B cell (primary cell): Measurements from ENCODE around the gene TNRC6B. TPM values are rescaled to one million over a fixed set of nuclear protein-coding genes. Genes with fewer than 3 reads are reported as not detected.

Experiments used
- ATAC-seq: fragments of 200-7000 bp; cut with Tn5 transposase; one replicate; pipeline ENCODE4 v1.10.0; 2021; ENCODE audit warnings: low read depth, mild to moderate bottlenecking, moderate number of reproducible peaks, moderate library complexity
- CTCF ChIA-PET: fragments of 350-600 bp; sonication (Branson Sonifier 250); formaldehyde crosslinking; loops from one replicate; lab custom pipeline; 2021; ENCODE audit warnings: antibody characterized with exemption, inconsistent platforms; lab: Charles Lee
- POLR2A ChIA-PET: fragments of 350-600 bp; sonication (Branson Sonifier 250); formaldehyde crosslinking; loops from one replicate; lab custom pipeline; 2021; ENCODE audit warnings: antibody characterized with exemption; lab: Charles Lee
- DNase-seq: peaks from one replicate; pipeline ENCODE4 v3.0.0; 2013
- H2AFZ ChIP-seq: 2 replicates; pipeline ENCODE4 v1.6.1; 2012; ENCODE audit warnings: mild to moderate bottlenecking, low read depth, low read length; ENCODE audit not compliant: insufficient read depth, poor library complexity, severe bottlenecking
- H3K27ac ChIP-seq, 2 donors: 1 replicate in 1 of 2; 2 replicates in 1 of 2; pipeline ENCODE4 v1.5.1; 2012 to 2013; ENCODE audit warnings: low read length in 2 of 2, mild to moderate bottlenecking in 2 of 2, moderate library complexity in 1 of 2
- H3K27me3 ChIP-seq, 4 experiments: fragments of 200-600 bp in 1 of 4; sonication (generic) in 1 of 4; replicated peaks in 1 of 4; 1 replicate in 2 of 4; 2 replicates in 2 of 4; pipeline versions ENCODE4 v1.6.1 to v1.7.0; 2013 to 2016; ENCODE audit warnings: low read length in 3 of 4, mild to moderate bottlenecking in 2 of 4, mixed read lengths in 1 of 4, moderate library complexity in 1 of 4; ENCODE audit not compliant: insufficient read depth in 4 of 4, control insufficient read depth in 3 of 4; ENCODE audit errors: control extremely low read depth in 1 of 4
- H3K36me3 ChIP-seq, 2 experiments: replicated peaks in 1 of 2; 1 replicate in 1 of 2; 2 replicates in 1 of 2; pipeline versions ENCODE4 v1.6.1 to v1.7.1; 2013; ENCODE audit warnings: low read length in 1 of 2; ENCODE audit not compliant: insufficient read depth in 2 of 2, control insufficient read depth in 1 of 2; ENCODE audit errors: control extremely low read depth in 1 of 2, extremely low read depth in 1 of 2
- H3K4me1 ChIP-seq, 2 donors: fragments of 200-600 bp in 1 of 2; sonication (generic) in 1 of 2; 1 replicate in 1 of 2; 2 replicates in 1 of 2; pipeline versions ENCODE4 v1.5.1 to v1.6.1; 2013 to 2017; ENCODE audit warnings: low read length in 2 of 2; ENCODE audit not compliant: control insufficient read depth in 2 of 2, insufficient read depth in 2 of 2
- H3K4me2 ChIP-seq: replicated peaks from 2 replicates; pipeline ENCODE3; 2012; ENCODE audit warnings: mild to moderate bottlenecking, low read depth, low read length; ENCODE audit not compliant: poor library complexity, severe bottlenecking
- H3K4me3 ChIP-seq, 5 experiments: fragments of 200-600 bp in 1 of 5; sonication (generic) in 1 of 5; 1 replicate in 3 of 5; 2 replicates in 2 of 5; pipeline versions ENCODE4 v1.5.1 to v1.7.0; 2011 to 2016; ENCODE audit warnings: low read length in 4 of 5, mild to moderate bottlenecking in 4 of 5, low read depth in 2 of 5, control low read depth in 1 of 5, moderate library complexity in 1 of 5; ENCODE audit not compliant: insufficient read depth in 1 of 5; ENCODE audit errors: control extremely low read depth in 1 of 5, extremely low read depth in 1 of 5
- H3K79me2 ChIP-seq: fragments of 200-600 bp; sonication (generic); one replicate; pipeline ENCODE4 v1.6.0; 2016; ENCODE audit warnings: low read length; ENCODE audit not compliant: control insufficient read depth, insufficient read depth
- H3K9ac ChIP-seq: fragments of 200-600 bp; sonication (generic); 2 replicates; pipeline ENCODE4 v1.6.1; 2017; ENCODE audit warnings: mild to moderate bottlenecking, low read length, moderate library complexity
- H3K9me3 ChIP-seq, 3 donors: one replicate each; pipeline versions ENCODE4 v1.6.1 to v1.7.1; 2013; ENCODE audit warnings: low read length in 2 of 3; ENCODE audit not compliant: control insufficient read depth in 2 of 3, insufficient read depth in 1 of 3; ENCODE audit errors: control extremely low read depth in 1 of 3
- H4K20me1 ChIP-seq: 2 replicates; pipeline ENCODE4 v1.6.0; 2012; ENCODE audit warnings: mild to moderate bottlenecking, low read length; ENCODE audit not compliant: insufficient read depth, control insufficient read depth, poor library complexity, severe bottlenecking
- H3K27ac Mint-ChIP-seq: one replicate; pipeline ENCODE4 v1.8.0; 2021; ENCODE audit warnings: mixed read lengths
- H3K27me3 Mint-ChIP-seq: one replicate; pipeline ENCODE4 v1.8.0; 2021; ENCODE audit warnings: mixed read lengths
- H3K4me1 Mint-ChIP-seq: one replicate; pipeline ENCODE4 v1.8.0; 2021; ENCODE audit warnings: mixed read lengths
- H3K4me3 Mint-ChIP-seq: one replicate; pipeline ENCODE4 v1.8.0; 2021; ENCODE audit warnings: mixed read lengths
- H3K9me3 Mint-ChIP-seq: one replicate; pipeline ENCODE4 v1.8.0; 2022; ENCODE audit warnings: mixed read lengths; ENCODE audit not compliant: insufficient read depth
- EZH2 ChIP-seq: IDR thresholded peaks from 2 replicates; pipeline ENCODE4 v1.6.1; 2012; ENCODE audit warnings: borderline replicate concordance, low read depth, mild to moderate bottlenecking, moderate library complexity, low read length; ENCODE audit not compliant: insufficient read depth, poor library complexity, severe bottlenecking
- WGBS: methylation state at CpG from one replicate; pipeline ENCODE4 v1.1.5; 2013; ENCODE audit warnings: missing lambda C conversion rate; ENCODE audit not compliant: insufficient coverage; 5-methylcytosine and 5-hydroxymethylcytosine counted together
- intact Hi-C: fragments of 100-400 bp; cut with micrococcal nuclease; formaldehyde crosslinking; loops from one replicate; pipeline ENCODE4 v1.10.0; 2022
- polyA plus RNA-seq: library from polyadenylated mRNA; depleted of rRNA; stranded (reverse); fragments of >200 nt; gene quantifications from 2 replicates; pipeline ENCODE4 v1.2.3, GENCODE V29; 2012
- total RNA-seq, 2 donors: library from RNA; stranded (reverse); fragments of 120-200 nt in 1 of 2; gene quantifications; 1 replicate in 1 of 2; 2 replicates in 1 of 2; pipeline versions ENCODE4 v1.2.3 to v1.2.4, GENCODE V29; 2013 to 2022
- TF ChIP-seq, protein P1 (sequence below): fragments of 200-600 bp; IDR thresholded peaks from one replicate; pipeline ENCODE4 v1.8.0; 2022; ENCODE audit warnings: antibody characterized with exemption, mild to moderate bottlenecking

The TNRC6B gene
- total and polyA plus RNA-seq, 2 donors (not counting 1 experiment from before 2014, with no cell fraction given): 28.8 to 210 TPM

DNA sequence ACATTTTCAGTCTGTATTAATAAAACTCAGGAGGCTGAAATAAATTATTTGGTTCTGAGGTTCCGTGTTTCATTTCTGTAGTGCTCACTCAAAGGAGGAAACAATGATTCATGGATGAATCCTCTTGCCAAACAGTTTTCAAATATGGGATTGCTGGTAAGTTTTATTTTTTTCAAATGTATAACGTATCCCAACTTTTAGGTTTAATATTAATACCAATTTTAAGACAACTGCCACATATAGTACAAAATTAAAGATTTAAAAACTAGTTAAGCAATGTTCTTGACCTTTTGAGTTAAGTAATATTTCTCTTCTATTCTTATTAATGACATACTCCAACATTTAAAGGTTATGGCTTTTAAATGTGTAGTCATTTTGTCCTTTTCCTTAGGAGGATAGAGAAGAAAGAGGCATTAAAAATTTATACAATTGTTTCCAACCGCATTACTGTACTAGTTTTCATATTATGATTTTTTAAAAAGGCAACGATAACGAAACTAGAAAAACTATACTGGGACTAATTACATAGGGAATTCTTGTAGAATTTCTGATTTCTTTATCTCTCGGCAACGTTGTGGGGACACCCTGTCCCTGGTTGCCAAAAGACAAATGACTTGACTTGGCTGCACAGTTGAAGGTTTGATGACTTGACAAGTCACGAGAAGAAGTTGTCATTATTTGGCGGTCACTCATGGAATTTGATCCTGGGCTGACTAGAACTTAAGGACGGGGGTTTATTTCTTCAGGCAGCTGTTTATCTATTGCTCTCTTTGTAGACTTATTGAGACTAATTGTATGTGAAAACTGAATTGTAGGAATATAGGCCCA, 99.5 kb downstream of the TNRC6B start:
- peaks cover 11 to 80% of the 10 kb centered on the region in 2 experiments for H3K36me3 ChIP-seq
- H3K27ac Mint-ChIP-seq: peak overlapping the region; percentile 38
- H3K27me3 Mint-ChIP-seq: no peaks in the 10 kb centered on the region
- H3K9me3 Mint-ChIP-seq: no peaks in the 10 kb centered on the region
- H2AFZ ChIP-seq: no peak overlapping the region
- ATAC-seq: no peak
- intact Hi-C loops: no loop called here
- peak overlapping the region; percentile 66 for H3K4me2 ChIP-seq
- H3K9ac ChIP-seq: no peak overlapping the region
- 92% methylated on average over 3 of the region's 10 CpGs for WGBS
- H3K79me2 ChIP-seq: peaks cover 34% of the 10 kb centered on the region
- H3K9me3 ChIP-seq: no peaks in the 10 kb centered on the region
- H3K27ac ChIP-seq: peak overlapping the region; percentile 35 to 82
- H3K4me1 ChIP-seq: peaks cover 7 to 9% of the 10 kb centered on the region in 2 donors
- H3K4me1 Mint-ChIP-seq: peaks cover 11% of the 10 kb centered on the region
- CTCF ChIA-PET: no interaction called here
- H4K20me1 ChIP-seq: peaks cover 4% of the 10 kb centered on the region
- DNase-seq: no peak
- POLR2A ChIA-PET: no interaction called here
- H3K4me3 ChIP-seq: no peak overlapping the region
- no peak for TF ChIP-seq EZH2
- TF ChIP-seq, protein P1, sequence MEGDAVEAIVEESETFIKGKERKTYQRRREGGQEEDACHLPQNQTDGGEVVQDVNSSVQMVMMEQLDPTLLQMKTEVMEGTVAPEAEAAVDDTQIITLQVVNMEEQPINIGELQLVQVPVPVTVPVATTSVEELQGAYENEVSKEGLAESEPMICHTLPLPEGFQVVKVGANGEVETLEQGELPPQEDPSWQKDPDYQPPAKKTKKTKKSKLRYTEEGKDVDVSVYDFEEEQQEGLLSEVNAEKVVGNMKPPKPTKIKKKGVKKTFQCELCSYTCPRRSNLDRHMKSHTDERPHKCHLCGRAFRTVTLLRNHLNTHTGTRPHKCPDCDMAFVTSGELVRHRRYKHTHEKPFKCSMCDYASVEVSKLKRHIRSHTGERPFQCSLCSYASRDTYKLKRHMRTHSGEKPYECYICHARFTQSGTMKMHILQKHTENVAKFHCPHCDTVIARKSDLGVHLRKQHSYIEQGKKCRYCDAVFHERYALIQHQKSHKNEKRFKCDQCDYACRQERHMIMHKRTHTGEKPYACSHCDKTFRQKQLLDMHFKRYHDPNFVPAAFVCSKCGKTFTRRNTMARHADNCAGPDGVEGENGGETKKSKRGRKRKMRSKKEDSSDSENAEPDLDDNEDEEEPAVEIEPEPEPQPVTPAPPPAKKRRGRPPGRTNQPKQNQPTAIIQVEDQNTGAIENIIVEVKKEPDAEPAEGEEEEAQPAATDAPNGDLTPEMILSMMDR: no peak
- no peak overlapping the region for H3K4me3 Mint-ChIP-seq
- no peaks in the 10 kb centered on the region for H3K27me3 ChIP-seq

DNA sequence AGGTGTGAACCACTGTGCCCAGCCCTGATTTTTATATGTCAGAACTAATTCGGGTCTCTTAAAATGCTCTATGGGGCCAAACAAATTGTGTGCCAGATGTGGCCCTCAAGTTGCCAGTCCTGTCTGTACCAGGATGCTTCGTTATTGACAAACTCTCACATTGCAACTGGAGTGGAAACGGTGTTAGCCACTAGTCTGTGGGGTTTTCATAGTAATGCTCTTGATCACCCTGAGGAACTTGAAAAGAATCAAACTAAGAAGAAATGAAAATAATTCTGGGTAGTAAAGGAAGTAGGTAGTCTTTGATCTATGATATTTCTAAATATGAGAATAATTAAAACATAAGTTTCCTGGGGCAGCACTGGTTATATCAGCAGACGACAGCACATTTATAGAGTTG, 101.3 kb downstream of the TNRC6B start:
- Histone ChIP-seq H3K9me3 (no peaks in the 10 kb centered on the region), H3K36me3 (peaks cover 9 to 69% of the 10 kb centered on the region in 2 experiments), H3K4me3 (no peak overlapping the region), H3K27me3 (no peaks in the 10 kb centered on the region), H3K79me2 (peaks cover 28% of the 10 kb centered on the region), H4K20me1 (peaks cover 4% of the 10 kb centered on the region), H3K9ac (no peak overlapping the region), H3K4me1 (peaks cover 7 to 9% of the 10 kb centered on the region in 2 donors), H2AFZ (no peak overlapping the region), H3K4me2 (no peak overlapping the region), H3K27ac (no peak overlapping the region)
- H3K27ac Mint-ChIP-seq: no peak overlapping the region
- no peak overlapping the region for H3K4me3 Mint-ChIP-seq
- no peaks in the 10 kb centered on the region for H3K9me3 Mint-ChIP-seq
- no peaks in the 10 kb centered on the region for H3K27me3 Mint-ChIP-seq
- ATAC-seq (no peak), DNase-seq (no peak)
- TF ChIP-seq EZH2: no peak
- TF ChIP-seq, protein P1: no peak
- intact Hi-C loops: no loop called here
- peaks cover 11% of the 10 kb centered on the region for H3K4me1 Mint-ChIP-seq
- CTCF ChIA-PET: interaction anchor here (0.6 kb wide), 1 partner anchor 26 kb away, joined by 3 read pairs; no protein-coding TSS in a partner anchor
- POLR2A ChIA-PET: no interaction called here
- 79% methylated on average over 2 of the region's 4 CpGs for WGBS
